Measurements from ENCODE around the gene CCIN.

Gene CCIN

GRCh38 chr9:36210722-36211121 lies 41.5 kb downstream of the CCIN start:
- H4K8ac ChIP-seq (ENCODE audit: low read length) = no peak overlapping the region
- H2BK5ac ChIP-seq (ENCODE audit: low read depth, low read length, poor library complexity, severe bottlenecking) = no peak overlapping the region
- H2BK120ac ChIP-seq (ENCODE audit: low read depth, low read length) = no peak overlapping the region
- no peak for DNase-seq
- H3K36me3 ChIP-seq (ENCODE audit: control insufficient read depth in 1 of 2, insufficient read depth in 2 of 2, low read depth in 1 of 2, low read length in 2 of 2) = peaks cover 53 to 89% of the 10 kb centered on the region in 2 experiments
- no peak overlapping the region for H3K4ac ChIP-seq (ENCODE audit: low read depth in 1 of 2, low read length in 2 of 2)
- H2BK12ac ChIP-seq (ENCODE audit: low read length in 2 of 2) = no peak overlapping the region
- H4K91ac ChIP-seq (ENCODE audit: low read length) = no peak overlapping the region
- no peak overlapping the region for H3K4me2 ChIP-seq (ENCODE audit: low read length, poor library complexity, severe bottlenecking)
- H2AFZ ChIP-seq (ENCODE audit: low read depth, low read length) = no peak overlapping the region
- peaks cover 9% of the 10 kb centered on the region for H3K79me1 ChIP-seq (replicated peaks; ENCODE audit: low read length, poor library complexity, severe bottlenecking)
- WGBS = 93% methylated on average over 7 of the region's 8 CpGs
- H3K27ac ChIP-seq (ENCODE audit: low read length, poor library complexity, severe bottlenecking) = no peak overlapping the region
- no peaks in the 10 kb centered on the region for H3K9me3 ChIP-seq (ENCODE audit: control insufficient read depth, low read length)
- H3K27me3 ChIP-seq (ENCODE audit: control insufficient read depth in 1 of 2, insufficient read depth in 1 of 2, low read length in 2 of 2) = no peaks in the 10 kb centered on the region
- peaks cover 16% of the 10 kb centered on the region for H3K4me1 ChIP-seq (ENCODE audit: control insufficient read depth, insufficient read depth, low read depth, low read length)
- H3K4me3 ChIP-seq (ENCODE audit: insufficient read depth in 1 of 2, low read depth in 1 of 2, low read length in 2 of 2) = no peak overlapping the region
- no peak overlapping the region for H3K23ac ChIP-seq (ENCODE audit: low read length in 2 of 2)
- H3K9ac ChIP-seq (ENCODE audit: low read length) = no peak overlapping the region
- no peak overlapping the region for H2AK5ac ChIP-seq (ENCODE audit: low read length, severe bottlenecking)
- H3K14ac ChIP-seq (ENCODE audit: low read length in 2 of 2) = no peak overlapping the region
- no peak overlapping the region for H2BK15ac ChIP-seq (ENCODE audit: low read depth, poor library complexity, severe bottlenecking)
- no peak overlapping the region for H3K18ac ChIP-seq (ENCODE audit: low read depth in 1 of 2, low read length in 2 of 2)

- WGBS = over 99% methylated on average over 6 of the region's 7 CpGs
- no peak overlapping the region for H2BK5ac ChIP-seq (ENCODE audit: low read depth, low read length, poor library complexity, severe bottlenecking)
- no peak overlapping the region for H3K4me3 ChIP-seq (ENCODE audit: insufficient read depth in 1 of 2, low read depth in 1 of 2, low read length in 2 of 2)
- H4K91ac ChIP-seq (ENCODE audit: low read length) = no peak overlapping the region
- H2BK12ac ChIP-seq (ENCODE audit: low read length in 2 of 2) = no peak overlapping the region
- H3K18ac ChIP-seq (ENCODE audit: low read depth in 1 of 2, low read length in 2 of 2) = no peak overlapping the region
- no peak for DNase-seq
- H3K27ac ChIP-seq (ENCODE audit: low read length, poor library complexity, severe bottlenecking) = no peak overlapping the region
- no peak overlapping the region for H2BK15ac ChIP-seq (ENCODE audit: low read depth, poor library complexity, severe bottlenecking)
- no peak overlapping the region for H2AK5ac ChIP-seq (ENCODE audit: low read length, severe bottlenecking)
- H2BK120ac ChIP-seq (ENCODE audit: low read depth, low read length) = no peak overlapping the region
- H3K9ac ChIP-seq (ENCODE audit: low read length) = no peak overlapping the region
- no peaks in the 10 kb centered on the region for H3K9me3 ChIP-seq (ENCODE audit: control insufficient read depth, low read length)
- peaks cover 11% of the 10 kb centered on the region for H3K79me1 ChIP-seq (replicated peaks; ENCODE audit: low read length, poor library complexity, severe bottlenecking)
- H4K8ac ChIP-seq (ENCODE audit: low read length) = no peak overlapping the region
- H3K23ac ChIP-seq (ENCODE audit: low read length in 2 of 2) = no peak overlapping the region
- H3K14ac ChIP-seq (ENCODE audit: low read length in 2 of 2) = no peak overlapping the region
- no peak overlapping the region for H2AFZ ChIP-seq (ENCODE audit: low read depth, low read length)
- no peaks in the 10 kb centered on the region for H3K27me3 ChIP-seq (ENCODE audit: control insufficient read depth in 1 of 2, insufficient read depth in 1 of 2, low read length in 2 of 2)
- H3K4me2 ChIP-seq (ENCODE audit: low read length, poor library complexity, severe bottlenecking) = no peak overlapping the region
- H3K4me1 ChIP-seq (ENCODE audit: control insufficient read depth, insufficient read depth, low read depth, low read length) = peaks cover 16% of the 10 kb centered on the region
- no peak overlapping the region for H3K4ac ChIP-seq (ENCODE audit: low read depth in 1 of 2, low read length in 2 of 2)
- H3K36me3 ChIP-seq (ENCODE audit: control insufficient read depth in 1 of 2, insufficient read depth in 2 of 2, low read depth in 1 of 2, low read length in 2 of 2) = peaks cover 52 to 87% of the 10 kb centered on the region in 2 experiments
Measured at GRCh38 chr9:36211510-36211909, 42.3 kb downstream of the CCIN start.

- H4K8ac ChIP-seq (ENCODE audit: low read length) = no peak overlapping the region
- H3K4me1 ChIP-seq (ENCODE audit: control insufficient read depth, insufficient read depth, low read depth, low read length) = peaks cover 11% of the 10 kb centered on the region
- no peak overlapping the region for H3K4ac ChIP-seq (ENCODE audit: low read depth in 1 of 2, low read length in 2 of 2)
- H2BK5ac ChIP-seq (ENCODE audit: low read depth, low read length, poor library complexity, severe bottlenecking) = no peak overlapping the region
- no peak overlapping the region for H4K91ac ChIP-seq (ENCODE audit: low read length)
- H3K18ac ChIP-seq (ENCODE audit: low read depth in 1 of 2, low read length in 2 of 2) = no peak overlapping the region
- H2BK120ac ChIP-seq (ENCODE audit: low read depth, low read length) = no peak overlapping the region
- H3K4me3 ChIP-seq (ENCODE audit: insufficient read depth in 1 of 2, low read depth in 1 of 2, low read length in 2 of 2) = no peak overlapping the region
- no peaks in the 10 kb centered on the region for H3K27me3 ChIP-seq (ENCODE audit: control insufficient read depth in 1 of 2, insufficient read depth in 1 of 2, low read length in 2 of 2)
- H3K23ac ChIP-seq (ENCODE audit: low read length in 2 of 2) = no peak overlapping the region
- no peak overlapping the region for H3K27ac ChIP-seq (ENCODE audit: low read length, poor library complexity, severe bottlenecking)
- H2BK15ac ChIP-seq (ENCODE audit: low read depth, poor library complexity, severe bottlenecking) = no peak overlapping the region
- no peak overlapping the region for H3K9ac ChIP-seq (ENCODE audit: low read length)
- DNase-seq = no peak
- peaks cover 17% of the 10 kb centered on the region for H3K79me1 ChIP-seq (replicated peaks; ENCODE audit: low read length, poor library complexity, severe bottlenecking)
- H3K4me2 ChIP-seq (ENCODE audit: low read length, poor library complexity, severe bottlenecking) = no peak overlapping the region
- no peak overlapping the region for H2BK12ac ChIP-seq (ENCODE audit: low read length in 2 of 2)
- H3K36me3 ChIP-seq (ENCODE audit: control insufficient read depth in 1 of 2, insufficient read depth in 2 of 2, low read depth in 1 of 2, low read length in 2 of 2) = peaks cover 57 to 90% of the 10 kb centered on the region in 2 experiments
- 100% methylated on average over 4 of the region's 4 CpGs for WGBS
- H2AK5ac ChIP-seq (ENCODE audit: low read length, severe bottlenecking) = no peak overlapping the region
- H3K9me3 ChIP-seq (ENCODE audit: control insufficient read depth, low read length) = no peaks in the 10 kb centered on the region
- H3K14ac ChIP-seq (ENCODE audit: low read length in 2 of 2) = no peak overlapping the region
- H2AFZ ChIP-seq (ENCODE audit: low read depth, low read length) = no peak overlapping the region
Measured at GRCh38 chr9:36213387-36213786, 44.2 kb downstream of the CCIN start.

- peaks cover 10% of the 10 kb centered on the region for H3K4me1 ChIP-seq (ENCODE audit: control insufficient read depth, insufficient read depth, low read depth, low read length)
- H3K4ac ChIP-seq (ENCODE audit: low read depth in 1 of 2, low read length in 2 of 2) = no peak overlapping the region
- no peak overlapping the region for H2BK5ac ChIP-seq (ENCODE audit: low read depth, low read length, poor library complexity, severe bottlenecking)
- H3K9me3 ChIP-seq (ENCODE audit: control insufficient read depth, low read length) = no peaks in the 10 kb centered on the region
- peaks cover 54 to 90% of the 10 kb centered on the region in 2 experiments for H3K36me3 ChIP-seq (ENCODE audit: control insufficient read depth in 1 of 2, insufficient read depth in 2 of 2, low read depth in 1 of 2, low read length in 2 of 2)
- H3K18ac ChIP-seq (ENCODE audit: low read depth in 1 of 2, low read length in 2 of 2) = no peak overlapping the region
- no peak overlapping the region for H3K14ac ChIP-seq (ENCODE audit: low read length in 2 of 2)
- H3K27ac ChIP-seq (ENCODE audit: low read length, poor library complexity, severe bottlenecking) = no peak overlapping the region
- no peak overlapping the region for H3K4me3 ChIP-seq (ENCODE audit: insufficient read depth in 1 of 2, low read depth in 1 of 2, low read length in 2 of 2)
- WGBS = 100% methylated on average over 3 of the region's 4 CpGs
- peak overlapping the region; percentile 4 for H3K9ac ChIP-seq (ENCODE audit: low read length)
- peaks cover 19% of the 10 kb centered on the region for H3K79me1 ChIP-seq (replicated peaks; ENCODE audit: low read length, poor library complexity, severe bottlenecking)
- no peak overlapping the region for H2BK12ac ChIP-seq (ENCODE audit: low read length in 2 of 2)
- no peak overlapping the region for H4K91ac ChIP-seq (ENCODE audit: low read length)
- H2BK15ac ChIP-seq (ENCODE audit: low read depth, poor library complexity, severe bottlenecking) = no peak overlapping the region
- no peak overlapping the region for H2BK120ac ChIP-seq (ENCODE audit: low read depth, low read length)
- H3K23ac ChIP-seq (ENCODE audit: low read length in 2 of 2) = no peak overlapping the region
- no peaks in the 10 kb centered on the region for H3K27me3 ChIP-seq (ENCODE audit: control insufficient read depth in 1 of 2, insufficient read depth in 1 of 2, low read length in 2 of 2)
- no peak for DNase-seq
- no peak overlapping the region for H3K4me2 ChIP-seq (ENCODE audit: low read length, poor library complexity, severe bottlenecking)
- no peak overlapping the region for H4K8ac ChIP-seq (ENCODE audit: low read length)
- no peak overlapping the region for H2AK5ac ChIP-seq (ENCODE audit: low read length, severe bottlenecking)
- H2AFZ ChIP-seq (ENCODE audit: low read depth, low read length) = no peak overlapping the region
Measured at GRCh38 chr9:36213989-36214388, 44.8 kb downstream of the CCIN start.
